GM21717 (cell line): ENCODE data around the gene PRDM5.

Source experiments
- ATAC-seq: cut with Tn5 transposase; IDR thresholded peaks from one replicate; pipeline ENCODE4 v1.9.1; 2021; ENCODE audit warnings: mild to moderate bottlenecking, moderate library complexity; ENCODE audit not compliant: unreplicated experiment

Gene PRDM5

GRCh38 chr4:120718979-120719566, 203.5 kb downstream of the PRDM5 start:
- no peak for ATAC-seq

GRCh38 chr4:120716346-120716745, 206.2 kb downstream of the PRDM5 start:
- ATAC-seq = no peak

DNA sequence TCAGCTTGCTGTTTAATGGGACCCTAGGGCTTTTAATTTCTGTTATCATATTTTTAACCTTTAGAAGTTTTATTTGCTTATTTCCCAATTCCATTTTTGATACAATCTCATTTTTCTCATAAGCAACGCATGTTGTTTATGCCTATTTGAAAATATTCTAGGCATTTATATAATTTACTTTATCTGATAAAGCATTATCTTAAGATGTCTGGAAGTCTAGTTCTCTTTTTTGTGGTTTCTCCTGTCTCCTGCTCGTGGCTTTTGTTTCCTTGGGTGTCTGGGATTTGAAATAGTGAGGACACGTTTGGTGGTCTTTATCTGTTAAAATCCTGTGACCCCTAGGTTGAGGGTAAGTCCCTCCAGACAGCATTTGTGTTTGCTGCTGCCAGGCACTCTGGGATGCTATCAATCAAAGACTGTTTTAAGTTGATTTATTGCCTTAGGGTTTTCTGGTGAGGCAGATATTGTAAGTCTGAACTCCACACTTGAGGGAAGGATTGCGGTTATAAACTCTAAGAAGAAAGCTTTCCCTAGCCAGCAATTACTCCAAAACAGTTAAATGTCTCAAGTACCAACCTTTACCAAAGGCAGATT, 208.0 kb downstream of the PRDM5 start:
- no peak for ATAC-seq

- no peak for ATAC-seq
These were observed 212.5 kb downstream of the PRDM5 start for GRCh38 chr4:120709991-120710390.

DNA sequence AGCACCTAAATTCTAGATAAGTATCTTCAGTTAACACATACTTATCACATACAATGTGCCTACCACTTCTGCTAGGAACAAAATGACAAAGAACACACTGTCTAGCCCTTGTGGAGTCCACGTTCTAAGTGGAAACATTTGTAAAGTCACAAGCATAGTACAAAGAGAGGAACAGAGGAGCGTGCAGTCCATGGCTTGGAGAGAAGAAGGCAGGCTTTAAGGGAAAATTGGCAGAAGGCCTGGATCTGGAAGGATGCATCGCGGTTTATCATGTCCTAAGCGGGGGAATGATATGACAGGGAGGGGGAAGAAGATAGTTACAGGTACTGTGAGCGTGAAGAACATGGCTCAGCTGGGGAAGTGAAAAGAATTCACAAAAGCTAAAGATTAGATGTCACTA, 218.0 kb downstream of the PRDM5 start:
- ATAC-seq = no peak

GRCh38 chr4:120703908-120704307, 218.6 kb downstream of the PRDM5 start:
- no peak for ATAC-seq

- no peak for ATAC-seq
These were observed 223.2 kb downstream of the PRDM5 start for GRCh38 chr4:120699354-120699753.

DNA sequence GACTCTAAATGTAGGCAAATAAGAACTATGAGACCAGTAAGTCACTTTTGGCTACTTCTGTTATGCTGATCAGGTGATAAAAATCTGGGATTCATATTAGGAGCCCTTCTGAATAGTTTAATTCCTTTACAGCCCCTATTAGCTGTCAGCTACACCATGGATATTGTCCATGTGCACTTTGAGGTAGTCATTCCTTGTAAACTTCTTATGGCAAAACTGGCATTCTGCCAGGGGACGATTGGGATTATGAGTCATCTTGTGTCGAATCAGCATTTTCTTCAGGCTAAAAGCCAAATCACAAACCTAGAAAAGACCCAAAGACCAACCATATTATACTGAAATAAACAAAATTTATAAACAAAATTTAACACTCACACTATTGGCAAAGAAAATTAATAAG, 227.6 kb downstream of the PRDM5 start:
- ATAC-seq = no peak

GRCh38 chr4:120693816-120694215, 228.7 kb downstream of the PRDM5 start:
- no peak for ATAC-seq

DNA sequence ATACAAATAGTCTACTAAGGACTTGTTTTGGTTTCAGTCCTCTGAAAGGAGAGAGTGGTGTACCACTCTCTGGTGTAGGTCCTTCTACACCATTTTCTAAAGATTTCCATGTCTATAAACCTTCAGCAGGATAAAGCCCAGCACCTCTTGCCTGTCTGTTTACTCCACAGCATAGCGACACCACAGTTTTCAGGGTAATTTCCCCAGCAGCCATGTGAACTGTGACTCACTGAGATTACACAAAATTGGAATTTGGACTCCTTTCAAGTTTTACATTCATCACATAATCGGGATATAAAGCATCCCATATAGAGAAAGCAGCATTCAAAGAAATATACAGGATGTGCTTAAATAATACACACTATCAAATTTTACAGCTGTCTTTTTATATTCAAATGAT, 229.6 kb downstream of the PRDM5 start:
- no peak for ATAC-seq

DNA sequence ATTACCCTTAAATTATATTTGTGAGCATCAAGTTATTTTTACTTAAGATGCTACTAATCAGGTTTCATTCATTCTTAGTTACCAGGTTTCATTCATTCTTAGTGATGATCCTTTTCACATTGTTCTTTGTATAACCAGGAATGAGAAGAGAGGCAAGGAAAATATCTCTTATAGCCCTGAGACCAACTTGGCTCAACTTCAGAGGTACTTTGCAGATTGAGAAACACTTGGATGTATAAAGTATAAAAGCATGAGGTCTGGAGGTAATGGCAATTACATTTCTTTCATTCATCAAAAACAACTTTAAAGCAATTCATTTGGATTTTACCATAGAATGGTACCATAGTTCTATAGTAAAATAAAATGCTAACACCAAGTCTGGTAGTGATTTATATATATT, 231.0 kb downstream of the PRDM5 start:
- no peak for ATAC-seq

- no peak for ATAC-seq
These were observed 231.4 kb downstream of the PRDM5 start for GRCh38 chr4:120691106-120691505.

DNA sequence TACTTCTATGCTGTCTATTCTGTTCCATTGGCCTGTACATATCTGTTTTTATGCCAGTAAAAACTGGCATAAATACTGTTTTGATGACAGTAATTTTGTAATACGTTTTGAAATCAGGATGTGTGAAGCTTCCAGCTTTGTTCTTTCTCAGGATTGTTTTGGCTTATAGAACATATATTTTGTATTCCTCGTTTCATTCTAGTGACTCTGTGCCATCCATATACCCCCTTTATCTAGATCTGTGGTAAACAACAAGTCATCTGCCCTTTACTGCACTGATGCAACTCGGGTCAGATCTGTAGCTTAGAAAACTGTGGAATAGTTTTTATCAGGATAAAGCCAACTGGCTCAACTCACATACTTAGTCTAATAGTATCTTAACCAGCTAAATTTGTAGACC, 233.7 kb downstream of the PRDM5 start:
- ATAC-seq = no peak

DNA sequence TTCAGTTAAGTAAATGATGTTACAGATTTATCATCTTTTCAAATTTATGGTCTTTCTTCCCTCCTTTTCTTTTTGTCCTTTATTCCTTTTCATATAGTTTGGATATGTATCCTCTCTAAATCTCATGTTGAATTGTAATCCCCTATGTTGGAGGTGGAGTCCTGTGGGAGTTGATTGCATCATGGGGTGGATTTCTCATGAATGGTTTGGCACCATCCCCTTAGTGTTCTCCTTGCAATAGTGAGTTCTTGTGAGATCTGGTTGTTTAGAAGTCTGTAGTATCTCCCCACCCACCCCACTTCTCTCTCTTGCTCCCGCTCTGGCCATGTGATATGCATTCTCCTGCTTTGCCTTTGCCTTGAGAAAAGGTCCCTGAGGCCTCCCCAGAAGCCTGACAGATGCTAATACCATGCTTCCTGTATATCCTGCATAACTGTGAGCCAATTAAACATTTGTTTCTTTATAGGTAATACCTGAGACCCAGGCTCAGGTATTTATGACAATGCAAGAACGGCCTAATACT, 236.7 kb downstream of the PRDM5 start:
- no peak for ATAC-seq

DNA sequence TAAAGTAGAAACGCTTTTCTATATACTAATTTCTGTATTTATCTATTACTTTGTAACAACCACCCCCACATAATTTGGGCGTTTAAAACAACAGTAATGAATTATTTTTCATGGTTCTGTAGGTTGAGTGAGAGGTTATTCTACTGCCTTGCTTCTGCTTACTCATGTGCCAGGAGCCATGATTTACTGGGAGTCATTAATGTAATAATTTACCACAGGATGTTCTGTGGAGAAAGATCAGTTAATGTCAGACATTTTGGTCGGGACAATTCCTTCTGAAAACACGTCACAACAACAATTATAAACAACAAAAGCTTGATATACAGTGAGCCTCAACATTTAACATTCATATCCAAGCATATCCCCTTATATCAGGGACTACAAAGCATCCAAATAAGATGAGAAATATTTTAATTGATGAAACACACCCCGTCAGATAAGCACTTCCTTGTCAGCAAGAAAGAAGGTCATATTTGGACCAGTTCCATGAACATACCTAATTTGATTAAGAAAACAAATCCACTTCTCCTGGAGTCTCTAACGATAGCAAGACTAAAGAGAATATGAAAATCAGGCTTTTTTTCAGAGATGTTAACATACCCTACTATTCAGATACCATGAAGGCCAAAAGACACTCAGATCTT, 238.5 kb downstream of the PRDM5 start:
- no peak for ATAC-seq

- ATAC-seq = no peak
These were observed 239.5 kb downstream of the PRDM5 start for GRCh38 chr4:120682981-120683380.

DNA sequence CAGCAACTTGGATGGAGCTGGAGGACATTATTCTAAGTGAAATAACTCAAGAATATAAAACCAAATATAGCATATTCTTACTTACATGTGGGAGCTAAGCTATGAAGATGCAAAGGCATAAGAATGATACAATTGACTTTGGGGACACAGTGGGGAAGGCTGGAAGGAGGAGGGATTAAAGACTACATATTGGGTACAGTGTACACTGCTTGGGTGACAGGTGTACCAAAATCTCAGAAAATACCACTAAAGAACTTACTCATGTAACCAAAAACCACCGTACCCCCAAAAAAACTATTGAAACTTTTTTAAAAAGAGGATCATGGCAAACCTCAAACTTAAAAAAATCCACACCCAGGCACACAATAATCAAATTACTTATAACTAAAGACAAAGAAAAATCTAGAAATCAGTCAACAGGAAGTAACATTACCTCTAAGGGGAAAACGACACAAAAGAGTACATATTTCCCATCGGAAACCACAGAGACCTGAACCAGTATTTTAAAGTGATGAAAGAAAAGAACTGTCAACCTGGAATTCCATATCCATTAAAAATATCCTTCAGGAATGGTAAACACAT, 241.8 kb downstream of the PRDM5 start:
- no peak for ATAC-seq

DNA sequence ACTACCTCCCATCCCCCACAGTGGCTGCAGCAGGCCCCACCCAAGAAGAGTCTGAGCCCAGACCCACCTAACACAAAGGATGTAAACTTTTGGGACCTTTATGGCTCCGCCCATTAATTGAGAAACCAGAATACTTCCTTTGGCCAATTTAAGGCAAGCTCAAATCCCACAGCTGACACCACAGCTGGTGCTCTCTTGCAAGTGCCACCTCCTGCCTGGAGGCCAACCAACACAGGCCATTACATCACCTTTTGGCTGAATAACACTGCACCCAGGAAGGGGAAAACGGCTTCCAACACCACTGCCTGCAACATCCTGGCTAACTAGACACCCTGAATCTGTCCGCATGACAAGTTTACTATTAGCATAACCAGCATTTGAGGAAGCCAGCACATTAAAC, 248.8 kb downstream of the PRDM5 start:
- ATAC-seq = no peak

- no peak for ATAC-seq
These were observed 249.9 kb downstream of the PRDM5 start for GRCh38 chr4:120672558-120673147.

GRCh38 chr4:120672076-120672475, 250.4 kb downstream of the PRDM5 start:
- ATAC-seq = no peak

GRCh38 chr4:120671538-120671937, 251.0 kb downstream of the PRDM5 start:
- ATAC-seq = no peak

DNA sequence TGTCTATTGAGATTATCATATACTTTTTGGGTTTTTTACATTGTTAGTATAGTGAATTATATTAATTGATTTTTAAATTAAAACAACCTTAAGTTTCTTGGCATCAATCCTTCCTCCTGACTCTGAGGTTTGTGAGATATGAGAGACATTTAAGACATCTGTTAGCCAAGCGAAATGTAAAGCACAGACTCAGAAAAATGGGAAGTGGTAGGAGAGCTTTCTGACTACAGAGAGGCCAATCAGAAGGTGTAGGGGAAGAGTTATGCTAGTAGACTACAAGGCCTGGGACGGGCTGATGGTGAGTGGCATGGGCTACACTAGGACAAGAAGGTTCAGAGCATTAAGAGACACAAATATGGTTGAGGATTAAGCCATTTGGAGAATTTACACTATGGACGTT, 255.4 kb downstream of the PRDM5 start:
- ATAC-seq = no peak
